ENCODE measurements around the gene KSR2.

KSR2 gene

GRCh38 chr12:117968826-117969659 is at the start of gene KSR2:
TSS of gene KSR2 (minus strand) at chr12:117968990. CDS start at chr12:117968255, 735 bp downstream.
- peak within 1 kb of the TSS; percentile 63 for H3K4me3 ChIP-seq
- TF ChIP-seq, protein P1, sequence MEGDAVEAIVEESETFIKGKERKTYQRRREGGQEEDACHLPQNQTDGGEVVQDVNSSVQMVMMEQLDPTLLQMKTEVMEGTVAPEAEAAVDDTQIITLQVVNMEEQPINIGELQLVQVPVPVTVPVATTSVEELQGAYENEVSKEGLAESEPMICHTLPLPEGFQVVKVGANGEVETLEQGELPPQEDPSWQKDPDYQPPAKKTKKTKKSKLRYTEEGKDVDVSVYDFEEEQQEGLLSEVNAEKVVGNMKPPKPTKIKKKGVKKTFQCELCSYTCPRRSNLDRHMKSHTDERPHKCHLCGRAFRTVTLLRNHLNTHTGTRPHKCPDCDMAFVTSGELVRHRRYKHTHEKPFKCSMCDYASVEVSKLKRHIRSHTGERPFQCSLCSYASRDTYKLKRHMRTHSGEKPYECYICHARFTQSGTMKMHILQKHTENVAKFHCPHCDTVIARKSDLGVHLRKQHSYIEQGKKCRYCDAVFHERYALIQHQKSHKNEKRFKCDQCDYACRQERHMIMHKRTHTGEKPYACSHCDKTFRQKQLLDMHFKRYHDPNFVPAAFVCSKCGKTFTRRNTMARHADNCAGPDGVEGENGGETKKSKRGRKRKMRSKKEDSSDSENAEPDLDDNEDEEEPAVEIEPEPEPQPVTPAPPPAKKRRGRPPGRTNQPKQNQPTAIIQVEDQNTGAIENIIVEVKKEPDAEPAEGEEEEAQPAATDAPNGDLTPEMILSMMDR (IDR thresholded peaks at IDR 0.05) = no peak
- no peak for DNase-seq (ENCODE audit: low spot score)
- no peak within 1 kb of the TSS for H3K27ac ChIP-seq

- no peak for DNase-seq (ENCODE audit: low spot score)
- no peak overlapping the region for H3K4me3 ChIP-seq
- TF ChIP-seq, protein P1 (IDR thresholded peaks at IDR 0.05) = no peak
- H3K27ac ChIP-seq = no peak overlapping the region
Observed at GRCh38 chr12:118017926-118018325, 49.1 kb upstream of the KSR2 start.

DNA sequence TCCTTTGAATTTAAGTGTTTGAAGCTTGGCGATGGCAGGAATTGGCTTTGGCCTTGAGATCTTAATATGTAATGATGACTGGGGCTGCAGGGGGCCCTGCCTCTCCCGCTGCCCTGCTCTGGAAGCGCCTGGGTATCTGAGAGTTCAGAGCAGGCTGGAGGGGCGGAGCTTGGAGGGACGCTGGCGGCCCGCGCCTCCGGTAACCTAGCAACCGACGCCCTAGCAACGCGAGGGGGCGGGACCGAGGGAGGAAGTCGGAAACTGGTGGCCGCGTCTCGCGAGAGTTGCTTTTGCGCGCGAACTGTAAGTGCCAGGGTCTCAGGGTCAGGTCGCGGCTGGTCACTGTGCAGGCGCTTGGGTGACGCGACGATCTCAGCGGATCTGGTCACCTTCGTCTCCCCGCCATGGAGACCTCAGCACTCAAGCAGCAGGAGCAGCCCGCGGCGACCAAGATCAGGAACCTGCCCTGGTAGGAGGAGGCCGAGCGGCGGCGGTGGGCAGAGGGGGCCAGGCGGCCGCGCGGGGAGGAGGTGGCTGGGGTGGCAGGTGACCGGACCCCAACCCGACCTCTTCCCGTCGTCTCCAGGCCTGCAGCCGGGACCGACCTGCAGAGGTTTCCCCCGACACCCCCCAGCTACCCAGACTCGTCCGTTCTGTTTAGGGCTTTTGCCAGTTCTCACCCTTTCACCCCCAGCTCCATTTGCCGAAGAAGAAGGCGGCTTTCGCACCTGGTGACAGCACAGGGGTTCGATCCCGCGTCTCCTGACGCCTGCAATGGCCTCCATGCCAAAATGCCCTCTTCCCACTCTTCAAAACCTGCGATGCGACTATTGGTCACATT is 47.9 kb upstream of the KSR2 start, which contains the start of gene RFC5:
Gene RFC5 (plus strand): TSS at position 280 of the 841 bp plus-strand sequence. CDS start 125 bp downstream, at position 405.
- DNase-seq (ENCODE audit: low spot score) = peak; percentile 98
- Histone ChIP-seq H3K27ac (peak within 1 kb of the TSS in 1 of 2 donors; percentile 62), H3K4me3 (peak within 1 kb of the TSS; percentile 99)
- TF ChIP-seq, protein P1 (IDR thresholded peaks at IDR 0.05) = no peak

DNA sequence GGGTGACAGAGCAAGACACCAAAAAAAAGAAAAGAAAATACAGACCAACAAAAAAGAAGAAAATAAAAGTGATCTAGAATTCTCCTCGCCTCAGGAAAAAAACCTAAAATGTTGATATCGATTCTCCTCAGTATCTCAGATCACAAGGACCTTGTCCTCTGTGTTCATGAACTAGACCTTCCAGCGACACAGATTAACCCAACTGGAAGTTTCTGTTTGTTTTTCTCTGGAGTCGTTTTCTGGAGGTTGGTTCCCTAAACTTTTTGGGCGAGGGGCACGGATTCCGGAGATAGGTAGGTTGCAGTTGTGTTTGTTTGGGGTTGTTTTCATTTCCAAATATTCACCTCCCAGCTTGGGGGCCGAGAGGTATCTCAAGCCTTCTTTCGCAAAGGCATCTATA is 47.2 kb upstream of the KSR2 start:
- no peak for DNase-seq (ENCODE audit: low spot score)
- peak overlapping the region; percentile 99 for H3K4me3 ChIP-seq
- H3K27ac ChIP-seq = no peak overlapping the region
- TF ChIP-seq, protein P1 (IDR thresholded peaks at IDR 0.05) = no peak

GRCh38 chr12:118015306-118015705 is 46.5 kb upstream of the KSR2 start:
- TF ChIP-seq, protein P1 (IDR thresholded peaks at IDR 0.05) = no peak
- H3K4me3 ChIP-seq = no peak overlapping the region
- no peak for DNase-seq (ENCODE audit: low spot score)
- H3K27ac ChIP-seq = no peak overlapping the region

- DNase-seq (ENCODE audit: low spot score) = no peak
- H3K27ac ChIP-seq = no peak overlapping the region
- TF ChIP-seq, protein P1 (IDR thresholded peaks at IDR 0.05) = no peak
- H3K4me3 ChIP-seq = no peak overlapping the region
Observed at GRCh38 chr12:118013283-118013682, 44.5 kb upstream of the KSR2 start.
